K562 (cell line): ENCODE data around the gene ABCA4. TPM values are rescaled to one million over a fixed set of nuclear protein-coding genes. Genes with fewer than 3 reads are reported as not detected.

Source experiments
- ATAC-seq: fragments of 200-7000 bp; cut with Tn5 transposase; 3 replicates; pipeline ENCODE4 v1.9.1; 2020; ENCODE audit warnings: moderate library complexity
- BruUV-seq: library from RNA; stranded (reverse); fragments of 400-500 nt; replicated peaks from 2 replicates; lab custom pipeline; 2021; lab: Mats Ljungman, UMichigan
- CTCF ChIA-PET: fragments of 300-600 bp; formaldehyde crosslinking; extraction: SDS; loops from one replicate; lab custom pipeline; 2021; ENCODE audit warnings: low intra/inter-chr PET ratio; lab: Yijun Ruan, JAX
- POLR2A ChIA-PET: fragments of 300-600, 350-650 bp; sonication (Branson Sonifier 250); formaldehyde crosslinking; extraction: SDS; loops from one replicate; lab custom pipeline; 2021; ENCODE audit warnings: antibody characterized with exemption, inconsistent platforms; lab: Yijun Ruan, JAX
- DNase-seq, 4 experiments: peaks; one replicate each; pipeline versions ENCODE4 v3.0.0 to v3.0.0-alpha.2; 2011 to 2018; ENCODE audit warnings: low spot score in 3 of 4, mixed read lengths in 3 of 4; ENCODE audit errors: extremely low read depth in 1 of 4
- FAIRE-seq: peaks from 2 replicates; lab custom pipeline; 2011; peaks lifted over from hg19 to GRCh38; lab: Jason Lieb, UNC
- H2AFZ ChIP-seq: 2 replicates; pipeline ENCODE4 v1.6.0; 2011; ENCODE audit warnings: low read depth, low read length, control low read depth, inconsistent platforms
- H3K27ac ChIP-seq: fragments of 200-600 bp; 3 replicates; pipeline ENCODE4 v1.8.0; 2011; ENCODE audit warnings: low read depth, mild to moderate bottlenecking, control low read depth, inconsistent platforms, low read length, moderate library complexity, mixed read lengths; ENCODE audit errors: extremely low read depth
- H3K27me3 ChIP-seq, 2 experiments: fragments of 300-600 bp in 1 of 2; 2 replicates in 1 of 2; 3 replicates in 1 of 2; pipeline versions ENCODE4 v1.6.0 to v1.8.0; 2011; ENCODE audit warnings: inconsistent platforms in 2 of 2, low read length in 2 of 2, mild to moderate bottlenecking in 1 of 2, mixed read lengths in 1 of 2, moderate library complexity in 1 of 2; ENCODE audit not compliant: control insufficient read depth in 2 of 2, insufficient read depth in 2 of 2
- H3K36me3 ChIP-seq: fragments of 300-600 bp; 3 replicates; pipeline ENCODE4 v1.8.0; 2011; ENCODE audit warnings: mild to moderate bottlenecking, low read length, inconsistent platforms; ENCODE audit not compliant: control insufficient read depth, insufficient read depth
- H3K4me1 ChIP-seq, 2 experiments: fragments of 200-600 bp in 1 of 2; replicated peaks in 1 of 2; 2 replicates in 1 of 2; 3 replicates in 1 of 2; pipeline versions ENCODE4 v1.5.1 to v1.8.0; 2011; ENCODE audit warnings: inconsistent platforms in 2 of 2, low read length in 2 of 2, mild to moderate bottlenecking in 1 of 2, mixed read lengths in 1 of 2, moderate library complexity in 1 of 2; ENCODE audit not compliant: control insufficient read depth in 2 of 2, insufficient read depth in 2 of 2
- H3K4me2 ChIP-seq: 2 replicates; pipeline ENCODE4 v1.6.1; 2011; ENCODE audit warnings: low read length, control low read depth, inconsistent platforms, mixed read lengths; ENCODE audit not compliant: insufficient read depth
- H3K4me3 ChIP-seq: fragments of 200-600 bp; sonication (generic), shearing (Covaris generic); 2 replicates; pipeline ENCODE4 v1.5.1; 2016; ENCODE audit warnings: control low read depth, inconsistent platforms
- H3K79me2 ChIP-seq: fragments of 200-600 bp; 3 replicates; pipeline ENCODE4 v1.8.0; 2011; ENCODE audit warnings: low read length, inconsistent platforms; ENCODE audit not compliant: control insufficient read depth, insufficient read depth
- H3K9ac ChIP-seq, 2 experiments: 2 replicates each; pipeline versions ENCODE4 v1.6.0 to v1.6.1; 2011; ENCODE audit warnings: low read depth in 2 of 2, low read length in 2 of 2, control low read depth in 1 of 2, inconsistent platforms in 1 of 2, mild to moderate bottlenecking in 1 of 2, mixed read lengths in 1 of 2; ENCODE audit not compliant: insufficient read depth in 1 of 2
- H3K9me1 ChIP-seq: one replicate; pipeline ENCODE4 v1.6.0; 2011; ENCODE audit warnings: inconsistent platforms, mild to moderate bottlenecking, low read length, moderate library complexity; ENCODE audit not compliant: control insufficient read depth, insufficient read depth
- H3K9me3 ChIP-seq: replicated peaks from 2 replicates; pipeline ENCODE4 v1.5.1; 2011; ENCODE audit warnings: low read depth, low read length, inconsistent platforms; ENCODE audit not compliant: control insufficient read depth, insufficient read depth
- H4K20me1 ChIP-seq: replicated peaks from 2 replicates; pipeline ENCODE4 v1.6.1; 2011; ENCODE audit warnings: low read length, inconsistent platforms, mixed read lengths; ENCODE audit not compliant: control insufficient read depth, insufficient read depth
- HDGF ChIP-seq: fragments of 450-650 bp; IDR thresholded peaks from 2 replicates; pipeline ENCODE4 v1.6.1; 2016
- KLF1 ChIP-seq: fragments of 450-650 bp; IDR thresholded peaks from 2 replicates; pipeline ENCODE4 v1.6.1; 2016; ENCODE audit warnings: missing genetic modification characterization, missing compliant biosample characterization
- NR2C1 ChIP-seq, 2 experiments: fragments of 450-650 bp; IDR thresholded peaks; 2 replicates each; pipeline ENCODE4 v1.6.1; 2017; ENCODE audit warnings: mild to moderate bottlenecking in 2 of 2, antibody characterized with exemption in 1 of 2, inconsistent platforms in 1 of 2, missing compliant biosample characterization in 1 of 2, missing genetic modification characterization in 1 of 2
- RBM39 ChIP-seq: fragments of 200-400 bp; formaldehyde crosslinking; optimal IDR thresholded peaks from 2 replicates; pipeline ENCODE3; 2018; ENCODE audit warnings: low read depth, low read length
- RHOXF2B ChIP-seq: fragments of 250-450 bp; sonication (Bioruptor Pico); conservative IDR thresholded peaks from 2 replicates; pipeline ENCODE4 v1.5.1; 2021
- TAF9B ChIP-seq: fragments of 450-650 bp; IDR thresholded peaks from 2 replicates; pipeline ENCODE4 v1.6.1; 2018; ENCODE audit warnings: mild to moderate bottlenecking; ENCODE audit not compliant: partially characterized antibody
- TSC22D4 ChIP-seq: fragments of 450-650 bp; IDR thresholded peaks from 2 replicates; pipeline ENCODE4 v1.6.1; 2016; ENCODE audit warnings: missing genetic modification characterization, missing biosample characterization, control low read depth
- USF2 ChIP-seq: sonication (generic); formaldehyde crosslinking; IDR thresholded peaks from 2 replicates; pipeline ENCODE4 v1.5.0; 2020; ENCODE audit warnings: missing genetic modification reagents
- ZFX ChIP-seq: sonication (generic); formaldehyde crosslinking; IDR thresholded peaks from 2 replicates; pipeline ENCODE4 v1.8.0; 2022; ENCODE audit warnings: mild to moderate bottlenecking, missing genetic modification reagents, moderate library complexity
- ZNF408 ChIP-seq: fragments of 250-450 bp; sonication (Bioruptor Pico); IDR thresholded peaks from 2 replicates; pipeline ENCODE4 v1.4.0; 2020; ENCODE audit warnings: low read depth, mild to moderate bottlenecking, moderate library complexity
- WGBS: fragments of 100-300 bp; shearing (Covaris generic); methylation state at CpG from one replicate; pipeline ENCODE4 v1.1.6; 2016; ENCODE audit warnings: low coverage, mixed read lengths; ENCODE audit not compliant: insufficient coverage; ENCODE audit errors: missing lambda C conversion rate; 5-methylcytosine and 5-hydroxymethylcytosine counted together
- in situ Hi-C: fragments of 300-500 bp; cut with MboI; formaldehyde crosslinking; loops from 4 replicates; pipeline ENCODE4 v1.15.0; 2018; ENCODE audit warnings: inconsistent platforms, mixed read lengths
- intact Hi-C: fragments of 100-400 bp; cut with micrococcal nuclease; formaldehyde crosslinking; loops from 2 replicates; pipeline ENCODE4 v1.14.2; 2022
- polyA plus RNA-seq, 8 experiments: library from polyadenylated mRNA; depleted of rRNA in 4 of 8; stranded (reverse) in 5 of 8; unstranded in 3 of 8; fragments of >200 nt; fragmentation: Nextera tagmentation in 2 of 8; fragmentation: Illumina TruSeq in 1 of 8; extraction: Ambion mirVana in 2 of 8; extraction: Trizol in 1 of 8; gene quantifications; 2 replicates each; pipeline versions ENCODE4 v1.2.1 to v1.2.3, GENCODE V29; 2011 to 2014; ENCODE audit warnings: inconsistent platforms in 1 of 8, missing spikeins in 1 of 8
- total RNA-seq, 7 experiments: library from RNA; depleted of rRNA in 6 of 7; stranded (reverse); fragments of >200 nt in 6 of 7; fragmentation: Illumina TruSeq in 2 of 7; extraction: Trizol in 2 of 7; gene quantifications; 2 replicates each; pipeline versions ENCODE4 v1.2.1 to v1.2.3, GENCODE V29; 2011 to 2021; ENCODE audit warnings: low replicate concordance in 1 of 7
- TF ChIP-seq, protein P1 (sequence below): IDR thresholded peaks from 2 replicates; pipeline ENCODE4 v1.6.1; 2016; ENCODE audit warnings: missing genetic modification characterization, missing compliant biosample characterization
- TF ChIP-seq, protein P2 (sequence below): fragments of 250-450 bp; sonication (Bioruptor Pico); IDR thresholded peaks from 2 replicates; pipeline ENCODE4 v1.5.0; 2021
- TF ChIP-seq, protein P3 (sequence below): sonication (generic); formaldehyde crosslinking; IDR thresholded peaks from 2 replicates; pipeline ENCODE4 v1.8.0; 2022; ENCODE audit warnings: missing genetic modification reagents, mild to moderate bottlenecking, borderline replicate concordance
- TF ChIP-seq, protein P4 (sequence below): fragments of 200-400 bp; formaldehyde crosslinking; IDR thresholded peaks from 2 replicates; pipeline ENCODE4 v1.6.1; 2017; ENCODE audit warnings: mild to moderate bottlenecking, low read depth, low read length, moderate library complexity

ABCA4 gene
- total and polyA plus RNA-seq, 9 of the 15 experiments (the other 6 are each of a cell fraction or from before 2014, with no cell fraction given): 0.01 to 0.04 TPM; not detected in 7

GRCh38 chr1:93969371-93969770, 151.6 kb downstream of the ABCA4 start (continued):
- no peak for TF ChIP-seq TSC22D4 (tag)
- TF ChIP-seq ZNF408 (CRISPR knock-in tag): no peak
- TF ChIP-seq, protein P1, sequence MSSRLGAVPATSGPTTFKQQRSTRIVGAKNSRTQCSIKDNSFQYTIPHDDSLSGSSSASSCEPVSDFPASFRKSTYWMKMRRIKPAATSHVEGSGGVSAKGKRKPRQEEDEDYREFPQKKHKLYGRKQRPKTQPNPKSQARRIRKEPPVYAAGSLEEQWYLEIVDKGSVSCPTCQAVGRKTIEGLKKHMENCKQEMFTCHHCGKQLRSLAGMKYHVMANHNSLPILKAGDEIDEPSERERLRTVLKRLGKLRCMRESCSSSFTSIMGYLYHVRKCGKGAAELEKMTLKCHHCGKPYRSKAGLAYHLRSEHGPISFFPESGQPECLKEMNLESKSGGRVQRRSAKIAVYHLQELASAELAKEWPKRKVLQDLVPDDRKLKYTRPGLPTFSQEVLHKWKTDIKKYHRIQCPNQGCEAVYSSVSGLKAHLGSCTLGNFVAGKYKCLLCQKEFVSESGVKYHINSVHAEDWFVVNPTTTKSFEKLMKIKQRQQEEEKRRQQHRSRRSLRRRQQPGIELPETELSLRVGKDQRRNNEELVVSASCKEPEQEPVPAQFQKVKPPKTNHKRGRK: no peak
- no peak for TF ChIP-seq RHOXF2B (CRISPR knock-in tag)
- TF ChIP-seq TAF9B: no peak
- TF ChIP-seq HDGF: no peak
- TF ChIP-seq USF2: no peak

DNA sequence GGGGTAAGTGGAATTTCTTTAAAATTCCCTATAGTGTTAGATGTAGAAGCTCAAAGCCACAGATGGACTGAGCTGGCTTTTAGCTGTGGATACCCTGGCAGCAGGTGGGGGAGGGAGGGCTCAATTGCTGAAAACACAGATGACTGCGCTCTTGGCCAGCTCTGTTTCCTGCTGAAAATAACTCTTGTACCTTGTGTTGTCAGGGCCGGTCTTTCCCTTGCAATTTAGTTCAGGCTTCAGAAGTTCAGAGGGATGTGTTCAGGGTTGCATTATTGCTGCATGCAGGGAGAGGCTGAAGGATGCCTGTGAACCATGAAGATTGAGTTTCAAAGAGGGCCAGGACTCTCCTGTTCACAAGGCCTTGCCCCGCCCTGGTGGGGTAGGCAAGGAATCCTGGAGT, 153.6 kb downstream of the ABCA4 start:
- no TSS peak for BruUV-seq
- Histone ChIP-seq H3K36me3 (no peaks in the 10 kb centered on the region), H3K9me1 (no peaks in the 10 kb centered on the region), H3K79me2 (no peaks in the 10 kb centered on the region), H3K27me3 (peaks cover 0 to 4% of the 10 kb centered on the region in 2 experiments; a peak in 2 of 5 replicates), H4K20me1 (no peaks in the 10 kb centered on the region), H3K9me3 (no peaks in the 10 kb centered on the region), H3K4me3 (no peak overlapping the region), H3K4me2 (no peak overlapping the region), H3K27ac (no peak overlapping the region), H2AFZ (no peak overlapping the region), H3K9ac (no peak overlapping the region), H3K4me1 (no peaks in the 10 kb centered on the region)
- intact Hi-C loops: no loop called here
- CTCF ChIA-PET: no interaction called here
- in situ Hi-C loops: no loop called here
- ATAC-seq (no peak), DNase-seq (no peak), FAIRE-seq (no peak)
- 0% methylated on average over 3 of the region's 3 CpGs for WGBS
- POLR2A ChIA-PET: interaction anchor here (1.1 kb wide), 1 partner anchor 9 kb away, joined by 3 read pairs; no protein-coding TSS in a partner anchor
- TF ChIP-seq, protein P2, sequence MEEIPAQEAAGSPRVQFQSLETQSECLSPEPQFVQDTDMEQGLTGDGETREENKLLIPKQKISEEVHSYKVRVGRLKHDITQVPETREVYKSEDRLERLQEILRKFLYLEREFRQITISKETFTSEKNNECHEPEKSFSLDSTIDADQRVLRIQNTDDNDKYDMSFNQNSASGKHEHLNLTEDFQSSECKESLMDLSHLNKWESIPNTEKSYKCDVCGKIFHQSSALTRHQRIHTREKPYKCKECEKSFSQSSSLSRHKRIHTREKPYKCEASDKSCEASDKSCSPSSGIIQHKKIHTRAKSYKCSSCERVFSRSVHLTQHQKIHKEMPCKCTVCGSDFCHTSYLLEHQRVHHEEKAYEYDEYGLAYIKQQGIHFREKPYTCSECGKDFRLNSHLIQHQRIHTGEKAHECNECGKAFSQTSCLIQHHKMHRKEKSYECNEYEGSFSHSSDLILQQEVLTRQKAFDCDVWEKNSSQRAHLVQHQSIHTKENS (CRISPR knock-in tag): no peak
- TF ChIP-seq KLF1 (tag) (no peak), ZFX (CRISPR knock-in tag) (no peak), RBM39 (no peak), NR2C1 (IDR thresholded peaks at IDR 0.05) (no peak), NR2C1 (tag; IDR thresholded peaks at IDR 0.05) (no peak)
- TF ChIP-seq, protein P3, sequence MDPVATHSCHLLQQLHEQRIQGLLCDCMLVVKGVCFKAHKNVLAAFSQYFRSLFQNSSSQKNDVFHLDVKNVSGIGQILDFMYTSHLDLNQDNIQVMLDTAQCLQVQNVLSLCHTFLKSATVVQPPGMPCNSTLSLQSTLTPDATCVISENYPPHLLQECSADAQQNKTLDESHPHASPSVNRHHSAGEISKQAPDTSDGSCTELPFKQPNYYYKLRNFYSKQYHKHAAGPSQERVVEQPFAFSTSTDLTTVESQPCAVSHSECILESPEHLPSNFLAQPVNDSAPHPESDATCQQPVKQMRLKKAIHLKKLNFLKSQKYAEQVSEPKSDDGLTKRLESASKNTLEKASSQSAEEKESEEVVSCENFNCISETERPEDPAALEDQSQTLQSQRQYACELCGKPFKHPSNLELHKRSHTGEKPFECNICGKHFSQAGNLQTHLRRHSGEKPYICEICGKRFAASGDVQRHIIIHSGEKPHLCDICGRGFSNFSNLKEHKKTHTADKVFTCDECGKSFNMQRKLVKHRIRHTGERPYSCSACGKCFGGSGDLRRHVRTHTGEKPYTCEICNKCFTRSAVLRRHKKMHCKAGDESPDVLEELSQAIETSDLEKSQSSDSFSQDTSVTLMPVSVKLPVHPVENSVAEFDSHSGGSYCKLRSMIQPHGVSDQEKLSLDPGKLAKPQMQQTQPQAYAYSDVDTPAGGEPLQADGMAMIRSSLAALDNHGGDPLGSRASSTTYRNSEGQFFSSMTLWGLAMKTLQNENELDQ (CRISPR knock-in tag): no peak
- TF ChIP-seq, protein P4, sequence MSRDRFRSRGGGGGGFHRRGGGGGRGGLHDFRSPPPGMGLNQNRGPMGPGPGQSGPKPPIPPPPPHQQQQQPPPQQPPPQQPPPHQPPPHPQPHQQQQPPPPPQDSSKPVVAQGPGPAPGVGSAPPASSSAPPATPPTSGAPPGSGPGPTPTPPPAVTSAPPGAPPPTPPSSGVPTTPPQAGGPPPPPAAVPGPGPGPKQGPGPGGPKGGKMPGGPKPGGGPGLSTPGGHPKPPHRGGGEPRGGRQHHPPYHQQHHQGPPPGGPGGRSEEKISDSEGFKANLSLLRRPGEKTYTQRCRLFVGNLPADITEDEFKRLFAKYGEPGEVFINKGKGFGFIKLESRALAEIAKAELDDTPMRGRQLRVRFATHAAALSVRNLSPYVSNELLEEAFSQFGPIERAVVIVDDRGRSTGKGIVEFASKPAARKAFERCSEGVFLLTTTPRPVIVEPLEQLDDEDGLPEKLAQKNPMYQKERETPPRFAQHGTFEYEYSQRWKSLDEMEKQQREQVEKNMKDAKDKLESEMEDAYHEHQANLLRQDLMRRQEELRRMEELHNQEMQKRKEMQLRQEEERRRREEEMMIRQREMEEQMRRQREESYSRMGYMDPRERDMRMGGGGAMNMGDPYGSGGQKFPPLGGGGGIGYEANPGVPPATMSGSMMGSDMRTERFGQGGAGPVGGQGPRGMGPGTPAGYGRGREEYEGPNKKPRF: no peak
